Coronary artery (tissue), 2 donors: Measurements from ENCODE around the gene BRD3OS.

Source experiments
- DNase-seq: peaks from one replicate; pipeline ENCODE4 v3.0.0-alpha.2; 2017; ENCODE audit warnings: low spot score
- H3K27ac ChIP-seq, 2 donors: fragments of 200-600 bp; sonication (generic); one replicate each; pipeline ENCODE4 v1.5.1; 2016 to 2019
- H3K4me3 ChIP-seq: fragments of 200-600 bp; sonication (generic); 2 replicates; pipeline ENCODE4 v1.5.1; 2016; ENCODE audit warnings: mild to moderate bottlenecking, moderate library complexity
- CTCF ChIP-seq: fragments of 200-600 bp; sonication (generic); IDR thresholded peaks from one replicate; pipeline ENCODE4 v1.5.1; 2019; ENCODE audit warnings: antibody characterized with exemption

Gene BRD3OS

GRCh38 chr9:134031783-134032182 lies 6.5 kb downstream of the BRD3OS start:
- DNase-seq, result no peak
- TF ChIP-seq CTCF, result no peak
- no peak overlapping the region for H3K27ac ChIP-seq
- no peak overlapping the region for H3K4me3 ChIP-seq

GRCh38 chr9:134032456-134033222 lies 7.4 kb downstream of the BRD3OS start:
- no peak overlapping the region for H3K27ac ChIP-seq
- no peak for DNase-seq
- no peak overlapping the region for H3K4me3 ChIP-seq
- TF ChIP-seq CTCF, result no peak

GRCh38 chr9:134033516-134034214 lies 8.4 kb downstream of the BRD3OS start:
- Histone ChIP-seq H3K27ac (no peak overlapping the region), H3K4me3 (no peak overlapping the region)
- DNase-seq, result no peak
- no peak for TF ChIP-seq CTCF

GRCh38 chr9:134034215-134035040 lies 9.1 kb downstream of the BRD3OS start:
- Histone ChIP-seq H3K27ac (no peak overlapping the region), H3K4me3 (no peak overlapping the region)
- DNase-seq, result no peak
- no peak for TF ChIP-seq CTCF

- H3K27ac ChIP-seq, result no peak overlapping the region
- H3K4me3 ChIP-seq, result no peak overlapping the region
- no peak for TF ChIP-seq CTCF
- DNase-seq, result no peak
These were observed 10.1 kb downstream of the BRD3OS start for GRCh38 chr9:134035041-134036039.

- no peak for DNase-seq
- no peak for TF ChIP-seq CTCF
- H3K27ac ChIP-seq, result no peak overlapping the region
These were observed 10.8 kb downstream of the BRD3OS start for GRCh38 chr9:134036130-134036529.

More at GRCh38 chr9:134036130-134036529, 10.8 kb downstream of the BRD3OS start:
- no peak overlapping the region for H3K4me3 ChIP-seq
